ENCODE data around the gene CAMSAP1.
A peak's percentile ranks its signal among the peaks of the same experiment; 100 is the strongest.

CAMSAP1 gene

DNA sequence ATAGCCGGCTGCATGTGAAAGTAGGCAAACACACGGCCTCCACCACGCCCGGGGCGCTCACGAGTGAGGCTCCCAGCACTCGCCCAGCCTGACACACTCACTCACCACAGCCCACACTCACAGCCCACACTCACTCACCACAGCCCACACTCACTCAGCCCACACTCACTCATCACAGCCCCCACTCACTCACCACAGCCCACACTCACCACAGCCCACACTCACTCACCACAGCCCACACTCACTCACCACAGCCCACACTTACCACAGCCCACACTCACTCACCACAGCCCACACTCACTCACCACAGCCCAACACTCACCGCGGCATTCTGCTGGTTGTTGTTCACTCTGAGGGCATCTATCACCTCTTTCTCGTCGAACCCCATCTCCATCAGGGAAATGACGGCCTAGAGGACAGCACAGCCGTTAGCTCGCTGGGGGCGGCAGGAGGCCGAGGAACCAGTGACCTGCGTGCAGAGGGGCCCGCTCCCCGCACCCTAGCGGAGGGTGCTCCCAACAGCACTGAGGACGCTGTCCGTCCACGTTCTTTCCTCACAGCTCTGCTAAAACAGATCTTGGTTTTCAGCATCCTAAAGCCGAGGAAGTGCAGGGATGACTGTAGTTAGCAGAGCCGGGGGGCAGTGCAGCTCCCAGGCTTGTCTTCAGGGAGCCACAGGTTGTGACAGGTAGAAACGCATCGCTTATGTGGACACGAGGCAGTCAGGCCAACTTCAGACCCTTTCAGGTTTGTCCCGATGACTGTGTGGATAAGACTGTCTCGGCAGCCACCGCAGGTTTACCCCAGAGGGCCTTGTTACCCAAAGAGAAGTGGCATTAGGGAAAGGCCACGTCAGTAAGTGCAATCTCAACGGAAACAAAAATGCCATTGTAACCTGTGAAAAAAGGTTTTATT lies 32.3 kb upstream of the CAMSAP1 start:
- peak; percentile 13 for DNase-seq

DNA sequence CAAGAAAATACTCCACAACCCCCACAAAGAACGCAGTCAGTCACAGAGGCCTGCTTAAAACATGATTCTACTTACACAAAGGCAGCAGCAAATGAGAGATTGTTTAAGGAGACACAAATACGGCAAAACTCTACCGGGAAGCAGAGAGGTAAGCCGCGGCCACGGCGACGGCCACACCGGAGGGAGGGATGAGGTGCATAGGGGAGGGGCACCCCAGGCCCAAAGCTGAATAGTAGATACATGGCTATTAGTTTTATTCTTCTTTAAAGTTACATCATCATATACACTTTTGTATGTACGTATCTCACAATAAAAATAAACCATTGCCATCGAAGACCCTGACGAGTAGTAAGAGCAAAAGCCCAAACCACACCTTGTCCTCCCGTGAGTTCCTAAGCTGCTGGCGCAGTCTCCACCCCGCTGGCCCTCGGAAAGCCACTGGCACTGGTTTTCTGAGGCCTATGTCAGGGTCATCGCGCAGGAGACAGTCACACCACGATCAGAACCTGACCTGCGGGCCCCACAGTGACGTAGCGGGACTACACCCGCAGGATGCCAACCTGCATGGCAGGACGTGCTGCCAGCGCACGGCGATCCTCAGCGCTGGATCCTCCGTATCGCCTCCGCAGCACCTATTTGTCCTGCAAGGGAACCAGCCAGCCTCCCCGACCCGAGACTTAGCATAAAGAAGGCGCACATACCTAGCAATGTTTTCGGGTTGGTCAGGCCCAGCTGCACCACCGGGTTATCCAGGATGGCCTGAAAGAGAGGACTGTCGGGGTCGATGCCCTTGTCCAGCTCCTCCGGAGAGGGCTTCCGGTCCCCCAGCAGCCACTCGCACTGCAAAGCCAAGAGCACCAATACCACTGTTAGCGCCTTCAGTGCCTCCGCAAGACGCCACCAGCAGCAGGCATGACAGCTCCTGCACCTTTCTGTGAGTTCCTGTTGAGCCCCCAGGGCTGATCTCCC lies 30.5 kb upstream of the CAMSAP1 start:
- DNase-seq = no peak

DNA sequence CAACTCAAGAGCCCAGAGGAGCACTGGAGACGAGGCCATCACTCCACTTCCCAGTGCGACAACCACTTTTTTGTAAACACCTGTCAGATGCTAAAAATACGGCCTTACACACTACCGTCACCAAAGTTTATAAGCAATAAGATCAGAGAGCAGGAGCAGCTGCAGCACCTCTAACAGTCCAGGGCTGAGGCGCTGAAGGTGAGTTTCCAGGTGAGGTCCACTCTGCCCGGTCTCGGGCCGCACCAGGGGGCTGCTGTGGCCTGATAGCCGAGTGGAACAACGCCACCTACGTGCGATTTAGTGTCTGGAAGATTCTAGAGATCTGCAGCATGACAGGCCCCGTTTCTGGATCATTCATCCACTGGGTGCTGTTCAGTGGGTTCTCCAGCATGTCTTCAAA lies 25.8 kb upstream of the CAMSAP1 start:
- DNase-seq = no peak

DNA sequence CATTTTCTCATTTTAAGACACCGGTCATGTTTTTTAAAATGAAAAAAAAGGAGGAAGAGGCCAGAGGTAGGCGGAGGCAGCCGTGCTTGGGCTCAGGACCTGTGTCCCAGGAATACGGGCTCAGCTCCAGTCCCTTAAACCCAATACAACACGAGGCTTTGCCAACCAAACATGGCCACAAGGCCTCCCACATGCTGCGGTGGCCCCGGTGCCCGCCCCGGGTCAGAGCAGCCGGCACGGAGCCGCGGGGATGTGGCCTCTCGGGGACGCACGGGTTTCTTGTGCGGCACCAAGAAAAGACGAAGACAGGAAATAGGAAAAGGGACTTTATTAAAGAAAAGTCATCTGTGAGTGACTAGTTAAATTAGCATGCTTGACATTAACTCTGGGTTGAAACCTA lies 25.3 kb upstream of the CAMSAP1 start:
- no peak for DNase-seq

DNA sequence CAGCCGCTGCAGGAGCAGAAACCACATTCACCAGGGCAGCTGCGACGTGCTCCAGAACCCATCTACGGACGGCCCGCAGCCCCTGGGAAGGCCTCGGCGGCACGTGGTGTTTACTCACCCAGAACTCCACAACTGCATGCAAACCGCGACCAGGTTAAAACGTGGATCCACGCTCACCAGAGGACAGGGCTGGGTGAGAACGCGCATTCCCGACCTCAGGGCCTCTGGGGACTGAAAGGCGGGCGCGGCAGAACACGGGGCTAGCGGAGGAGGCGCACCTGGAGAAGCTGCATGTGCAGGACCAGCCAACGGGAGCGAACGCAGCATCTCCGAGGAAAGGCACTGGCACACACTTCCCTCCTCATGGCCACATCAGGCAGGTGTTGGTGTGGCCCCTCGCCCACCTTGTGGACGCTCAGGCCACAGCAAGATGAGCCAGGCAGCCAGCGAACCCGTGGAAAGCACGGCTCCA lies 24.0 kb upstream of the CAMSAP1 start:
- no peak for DNase-seq

DNA sequence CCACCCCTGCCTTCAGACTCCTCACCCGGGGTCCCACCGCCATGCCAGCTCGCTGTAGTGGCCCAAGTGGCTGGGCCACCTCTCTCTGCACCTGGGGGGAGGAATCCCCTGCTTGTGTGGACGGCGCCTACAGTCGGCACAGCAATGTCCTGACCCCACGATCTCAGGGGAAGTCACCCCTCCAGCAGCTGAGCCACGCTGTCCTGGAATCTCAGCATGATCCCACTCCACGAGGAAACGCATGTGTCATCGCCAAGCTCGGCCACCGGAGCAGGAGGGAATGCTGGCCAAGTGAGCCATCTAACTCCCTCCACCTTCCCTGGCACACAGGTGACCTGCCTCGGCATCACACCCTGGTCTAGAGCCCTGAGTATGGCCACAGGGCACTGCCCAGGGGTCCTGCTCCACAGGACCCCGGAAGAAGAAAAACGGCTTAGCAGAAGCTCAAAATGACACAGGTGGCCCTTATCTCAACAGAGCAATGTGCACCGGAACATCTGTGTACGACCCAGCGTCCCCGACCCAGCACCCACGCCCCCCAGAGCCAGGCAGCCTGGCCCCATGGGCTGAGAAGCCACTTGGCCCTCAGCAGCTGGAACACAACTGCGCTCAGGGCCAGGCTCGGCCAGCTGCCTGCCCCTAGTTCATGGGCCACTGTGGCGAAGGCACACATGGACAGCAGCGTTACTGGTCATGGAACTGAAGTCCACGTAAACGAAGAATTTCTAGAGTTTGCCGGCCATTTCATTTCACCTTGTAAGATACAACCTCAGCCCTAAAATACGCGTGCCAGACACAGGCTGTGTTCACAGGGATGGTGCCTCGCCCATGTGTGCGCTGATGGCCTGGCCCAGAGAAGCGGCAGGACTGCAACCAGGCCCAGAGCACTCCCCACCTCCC lies 23.4 kb upstream of the CAMSAP1 start:
- DNase-seq = no peak

DNA sequence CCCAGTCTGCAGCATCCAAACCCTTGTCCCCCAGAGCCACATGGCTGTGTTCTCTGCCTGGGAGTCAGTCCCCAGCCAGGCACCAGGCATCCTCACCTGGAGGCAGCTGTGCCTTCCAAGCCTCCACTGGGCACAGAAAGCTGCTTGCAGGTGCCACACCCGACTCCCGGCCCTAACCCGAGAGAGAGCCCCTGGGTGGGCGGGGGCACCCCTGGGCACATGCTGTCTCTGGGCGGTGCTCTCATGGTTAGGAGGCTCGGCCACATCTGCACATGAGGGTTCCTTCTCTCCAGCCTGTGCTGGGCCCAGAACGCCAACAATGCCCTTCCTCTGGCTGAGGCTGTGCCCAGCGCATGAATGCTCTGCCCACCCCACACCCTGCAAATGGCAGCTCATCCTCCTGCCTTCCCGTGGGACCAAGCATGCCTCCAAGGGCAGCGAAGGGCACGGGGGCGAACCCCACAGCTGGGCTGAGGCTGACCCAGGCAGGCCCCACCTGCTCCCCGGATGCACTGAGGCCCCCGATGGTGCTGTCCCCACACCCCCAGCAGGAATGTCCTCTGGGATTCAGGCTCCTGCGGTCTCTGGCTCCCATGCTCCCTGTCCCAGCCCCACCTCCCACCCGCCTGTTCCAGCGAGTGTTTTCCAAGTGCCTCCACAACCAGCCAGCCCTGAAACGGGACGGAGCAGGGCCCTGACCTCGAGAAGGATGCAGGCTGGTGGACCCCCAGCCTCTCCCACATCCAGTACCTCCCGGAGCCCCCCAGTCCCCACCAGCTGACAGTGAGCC lies 22.5 kb upstream of the CAMSAP1 start:
- DNase-seq = no peak

DNA sequence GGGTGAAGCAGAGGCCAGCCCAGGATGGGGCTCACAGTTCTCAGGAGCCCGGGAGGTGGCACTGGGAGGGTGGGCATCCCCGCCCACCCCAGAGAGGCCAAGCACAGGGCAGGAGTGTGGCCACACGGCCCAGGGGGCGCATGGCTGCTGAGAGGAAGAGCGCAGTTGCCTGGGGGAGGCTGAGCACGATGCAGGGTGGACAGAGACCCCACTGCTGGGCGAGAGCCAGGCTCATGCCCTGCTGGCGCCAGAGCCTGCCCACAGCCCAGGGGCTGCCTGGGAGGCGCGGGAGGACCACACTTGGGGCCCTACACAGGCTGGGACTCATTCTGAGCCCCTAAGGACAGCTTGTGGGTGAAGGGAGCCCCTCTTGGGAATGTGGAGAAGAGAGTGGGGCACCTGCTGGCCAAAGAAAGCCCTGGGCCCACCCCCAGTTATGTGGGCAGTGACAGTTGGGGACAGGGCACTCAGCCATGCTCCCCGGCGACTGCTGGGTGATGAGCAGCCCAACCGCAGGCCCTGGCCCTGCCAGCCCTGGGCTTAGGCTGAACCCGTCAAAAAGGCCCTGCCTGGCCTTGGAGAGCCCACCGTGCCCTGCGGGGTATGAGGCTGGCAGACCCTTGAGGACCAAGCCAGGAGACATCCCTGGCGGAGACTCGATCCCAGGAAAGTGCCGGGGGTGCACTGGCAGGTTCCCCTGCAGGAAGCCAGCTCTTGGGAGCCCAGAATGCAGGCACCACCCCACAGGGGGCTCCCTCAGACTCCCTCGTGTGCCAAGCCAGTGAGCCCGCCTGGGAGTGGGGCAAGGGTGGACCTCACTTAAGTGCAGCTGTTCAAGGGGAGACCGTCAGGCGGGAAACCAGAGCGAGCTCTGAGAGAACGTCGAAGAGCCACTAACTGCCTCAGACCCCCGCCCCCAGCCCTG lies 21.6 kb upstream of the CAMSAP1 start:
- no peak for DNase-seq

DNA sequence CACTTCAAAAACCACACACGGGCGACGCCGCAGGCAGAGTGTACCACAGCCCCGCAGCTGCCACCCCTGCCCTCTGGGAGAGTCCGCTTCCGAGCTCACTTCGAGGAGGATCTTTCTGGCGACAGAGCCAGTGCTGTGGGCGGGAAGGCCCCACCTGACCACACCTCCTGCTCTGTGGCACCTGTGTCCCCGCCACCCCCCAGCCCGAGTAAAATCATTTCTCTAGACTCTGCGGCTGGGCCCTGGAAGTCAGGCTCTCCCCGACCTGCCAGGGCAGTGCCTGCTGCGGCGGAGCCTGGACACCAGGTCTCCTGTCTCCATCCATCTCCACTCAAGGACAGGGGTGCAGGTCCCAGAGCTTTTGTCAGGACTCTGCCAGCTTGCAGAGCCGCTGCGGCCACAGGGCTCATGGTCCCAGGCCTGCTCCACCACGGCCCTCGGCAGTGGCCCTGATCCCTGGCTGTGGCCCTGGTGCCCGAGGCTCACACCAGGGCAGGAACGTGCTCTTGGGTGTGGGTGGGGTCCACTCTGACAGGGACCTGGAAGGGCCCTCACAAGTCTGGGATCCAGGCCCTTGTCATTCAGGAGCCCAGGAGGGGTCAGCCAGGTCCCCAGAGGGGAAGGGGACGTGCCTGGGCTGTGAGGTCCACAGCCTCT lies 20.9 kb upstream of the CAMSAP1 start:
- DNase-seq = no peak

DNA sequence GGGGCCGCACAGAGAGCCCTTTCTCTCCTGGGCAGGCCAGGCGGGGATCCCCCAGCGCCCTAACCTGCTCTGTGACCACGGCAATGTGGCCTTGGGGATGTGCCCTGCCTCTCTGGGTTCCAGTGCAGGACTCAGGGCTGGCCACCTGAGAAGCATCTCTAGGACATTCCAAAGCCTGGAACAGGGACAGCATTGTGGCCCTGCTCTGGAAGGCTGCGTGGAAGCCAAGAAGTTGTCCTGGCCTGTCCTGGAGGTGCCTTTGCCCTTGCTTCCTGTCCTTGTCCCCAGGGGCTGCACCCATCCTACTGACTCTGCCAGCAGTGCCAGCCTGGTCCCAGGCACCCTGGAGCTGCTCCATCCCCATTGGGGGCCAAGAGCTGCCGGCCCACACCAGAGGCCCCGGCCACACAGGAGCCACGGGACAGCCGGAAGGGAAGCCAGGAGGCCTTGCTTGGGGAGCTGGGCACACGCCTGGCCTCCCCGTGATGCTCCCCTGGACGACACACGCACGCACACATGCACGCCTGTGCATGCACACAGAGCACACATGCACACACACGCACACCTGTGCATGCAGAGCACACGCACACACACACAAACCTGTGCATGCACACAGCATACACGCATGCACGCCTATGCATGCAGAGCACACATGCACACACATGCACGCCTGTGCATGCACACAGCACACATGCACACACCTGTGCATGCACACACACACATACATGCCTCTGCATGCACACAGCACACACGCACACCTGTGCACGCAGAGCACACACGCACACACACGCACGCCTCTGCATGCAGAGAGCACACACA lies 20.1 kb upstream of the CAMSAP1 start:
- DNase-seq = no peak

DNA sequence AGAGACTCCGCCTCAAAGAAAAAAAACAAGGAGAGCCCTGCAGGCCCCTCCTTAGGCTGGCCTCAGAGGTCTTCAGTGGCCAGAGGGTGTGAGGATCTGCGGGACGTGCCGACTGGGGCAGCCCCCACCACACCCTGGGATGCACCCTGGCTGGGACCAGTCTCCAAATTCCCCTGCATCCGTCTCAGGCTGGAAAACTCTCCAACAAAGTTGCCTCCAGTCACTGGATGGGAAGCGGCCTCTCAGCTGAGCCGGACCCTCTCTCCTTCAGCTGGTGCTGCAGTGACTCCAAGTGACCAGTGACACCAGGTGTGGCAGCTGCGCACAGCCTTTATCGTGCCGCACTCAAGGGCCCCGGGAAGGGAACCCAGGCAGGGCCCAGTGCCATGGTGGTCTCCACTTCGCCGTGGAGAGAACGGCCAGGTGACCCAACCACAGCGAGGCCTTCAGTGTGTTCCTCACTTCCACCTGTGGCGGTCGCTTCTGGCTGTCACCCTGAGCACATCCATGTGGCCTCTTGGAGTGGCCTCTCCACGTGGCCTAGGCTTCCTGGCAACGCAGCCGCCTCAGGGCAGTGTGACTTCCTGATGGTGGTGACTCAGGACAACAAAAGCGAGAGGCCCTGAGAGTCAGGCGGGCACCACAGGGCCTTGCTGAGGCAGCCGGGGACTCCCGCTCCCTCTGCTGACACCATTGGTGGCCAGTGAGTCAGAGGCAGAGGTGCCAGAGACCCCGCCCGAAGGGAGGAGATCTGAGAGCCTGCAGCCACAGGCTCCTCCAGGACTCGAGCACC lies 19.3 kb upstream of the CAMSAP1 start:
- peak; percentile 45 for DNase-seq

DNA sequence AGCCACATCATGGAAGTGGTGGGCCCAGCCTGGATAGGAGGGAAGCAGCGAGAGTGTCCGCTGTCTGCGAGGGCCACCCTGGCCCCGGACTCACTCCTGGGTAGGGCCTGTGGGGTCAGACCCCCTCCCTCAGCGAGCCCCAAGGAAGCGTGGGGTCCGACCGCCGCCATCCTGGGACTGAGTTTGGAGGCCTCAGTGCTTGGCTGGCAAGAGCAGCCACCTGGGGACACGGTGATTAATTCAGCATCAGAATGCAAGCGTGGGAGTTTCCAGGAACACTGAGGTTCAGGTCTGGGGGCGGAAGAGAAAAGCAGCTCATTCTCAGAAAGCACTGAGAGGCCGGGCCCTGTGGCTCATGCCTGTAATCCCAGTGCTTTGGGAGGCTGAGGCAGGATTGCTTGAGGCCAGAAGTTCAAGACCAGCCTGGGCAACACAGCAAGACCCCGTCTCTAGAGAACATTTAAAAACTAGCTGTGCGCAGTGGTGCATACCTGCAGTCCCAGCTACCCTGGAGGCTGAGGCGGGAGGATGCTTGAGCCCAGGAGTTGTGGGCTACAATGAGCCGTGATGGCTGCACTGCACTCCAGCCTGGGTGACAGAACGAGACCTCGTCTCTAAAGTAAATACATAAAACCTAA lies 18.3 kb upstream of the CAMSAP1 start:
- no peak for DNase-seq

DNA sequence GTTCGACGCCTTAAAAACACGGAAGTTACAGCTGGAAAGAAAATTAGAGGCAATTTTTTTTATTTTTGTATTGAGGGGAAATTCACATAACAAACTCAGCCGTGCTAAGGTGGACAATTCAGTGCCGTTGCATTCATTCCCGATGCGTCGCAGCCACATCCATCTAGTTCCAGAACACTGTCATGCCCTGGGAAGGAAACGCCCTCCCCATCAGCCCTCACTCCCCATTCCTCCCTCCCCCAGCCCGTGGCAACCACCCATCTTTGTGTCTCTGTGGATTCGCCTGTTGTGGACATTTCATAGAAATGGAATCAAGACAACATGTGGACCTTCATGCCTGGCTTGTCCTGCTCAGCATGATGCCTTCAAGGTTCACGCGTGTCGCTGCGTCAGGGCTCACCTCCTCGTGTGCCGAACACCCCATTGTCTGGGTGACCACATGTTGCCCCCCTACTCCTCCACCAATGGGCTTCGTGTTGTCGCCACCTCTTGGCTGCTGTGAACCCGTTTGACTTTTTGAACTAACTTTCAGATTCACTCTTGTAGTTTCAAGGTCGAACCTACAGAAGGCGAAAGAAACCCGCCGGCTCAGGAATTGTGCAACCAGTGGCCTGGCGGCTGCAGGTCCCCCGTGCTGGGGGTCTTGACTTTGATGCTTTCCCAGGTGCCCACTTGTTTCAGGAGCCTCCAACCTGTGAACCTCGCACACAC lies 17.4 kb upstream of the CAMSAP1 start:
- DNase-seq = no peak

DNA sequence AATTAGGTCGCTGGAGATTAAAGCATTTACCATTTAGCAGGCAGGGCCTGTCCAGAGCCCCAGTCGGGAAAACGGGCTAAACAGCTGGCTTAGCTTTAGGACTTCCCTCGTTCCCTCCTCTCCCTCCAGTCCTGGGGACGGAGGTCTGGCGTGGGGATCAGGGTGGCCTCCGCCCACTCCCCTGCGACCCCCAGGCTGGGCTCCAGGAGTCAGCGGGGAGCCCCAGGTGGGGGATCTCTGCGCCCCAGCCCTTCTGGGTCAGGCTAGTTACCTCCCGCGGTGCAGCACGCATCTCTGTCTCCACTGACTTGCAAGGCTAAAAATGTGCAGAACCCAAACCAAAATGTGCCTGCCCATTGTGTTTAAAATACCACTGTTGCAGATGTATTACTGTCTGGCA lies 16.2 kb upstream of the CAMSAP1 start:
- DNase-seq = no peak

DNA sequence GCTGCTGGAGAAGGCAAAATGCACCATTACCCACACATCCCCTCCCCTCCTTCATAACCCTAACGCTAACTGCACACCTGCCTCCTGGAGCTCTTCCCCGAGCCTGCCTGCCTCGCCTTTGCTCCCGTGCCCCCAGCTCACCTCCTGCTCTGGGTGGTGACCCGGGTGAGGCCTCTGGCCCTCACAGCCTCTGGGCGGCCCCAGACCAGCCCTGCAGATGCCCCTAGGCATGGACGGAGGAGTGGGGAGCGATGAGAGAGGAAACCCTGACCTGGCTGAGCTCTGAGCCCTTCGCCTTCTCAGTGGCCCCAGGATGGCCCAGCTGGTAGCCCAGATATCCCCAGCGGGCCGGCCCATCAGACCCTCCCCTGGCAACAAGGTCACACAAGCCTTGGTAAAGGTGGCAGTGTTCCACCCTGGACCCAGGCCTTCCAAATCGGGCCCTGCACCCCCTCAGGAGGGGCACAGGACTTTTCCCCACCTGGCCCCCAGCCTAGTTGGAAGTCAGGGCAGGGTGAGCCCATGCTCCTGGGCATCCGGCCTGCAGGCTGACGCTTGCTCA lies 14.5 kb upstream of the CAMSAP1 start:
- no peak for DNase-seq

DNA sequence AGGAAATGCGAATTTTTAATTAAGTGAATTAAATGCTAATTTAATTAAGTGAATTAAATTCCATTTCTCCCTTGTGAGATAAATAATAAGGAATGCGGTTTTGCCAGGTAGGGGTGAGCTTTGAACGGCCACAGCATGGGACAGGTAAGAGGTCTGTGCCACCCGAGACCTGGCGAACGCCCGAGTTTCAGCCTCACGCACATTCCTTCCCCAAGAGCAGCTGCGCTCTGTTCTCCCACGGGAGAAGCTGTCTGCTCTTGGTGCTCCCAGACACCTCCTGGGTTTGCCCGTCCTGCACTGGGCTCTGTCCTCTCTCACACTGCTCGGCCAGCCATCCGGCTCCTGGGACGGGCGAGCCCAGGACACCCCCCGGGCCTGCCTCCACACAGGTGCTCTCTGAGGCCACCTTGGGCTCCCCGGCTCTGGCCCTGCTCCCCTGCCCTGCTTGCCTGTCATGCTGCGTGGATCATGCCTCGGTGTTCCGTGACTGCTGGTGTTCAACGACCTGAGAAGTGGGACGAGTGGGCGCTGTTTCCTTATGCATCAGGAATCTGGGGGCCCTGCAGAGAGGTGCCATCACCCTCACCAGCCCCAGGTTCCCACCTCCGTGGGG lies 13.7 kb upstream of the CAMSAP1 start:
- DNase-seq = no peak

Data from fibroblast of skin of right biceps (primary cell).